IPS-18c (cell line): ENCODE measurements around the gene DYNLT5.
"Not testable (repeated sequence)": the region's sequence is repeated elsewhere in the genome, so short reads cannot be mapped to it uniquely, and the experiment has no call there.

ENCODE experiments used
- H3K4me3 ChIP-seq: 2 replicates; pipeline ENCODE4 v1.7.0; 2013; ENCODE audit warnings: low read depth, mild to moderate bottlenecking, low read length, moderate library complexity; ENCODE audit not compliant: insufficient read depth
- H3K9me3 ChIP-seq: one replicate; pipeline ENCODE4 v1.6.1; 2013; ENCODE audit warnings: mild to moderate bottlenecking, low read length, moderate library complexity; ENCODE audit not compliant: control insufficient read depth, insufficient read depth

Gene DYNLT5, protein sequence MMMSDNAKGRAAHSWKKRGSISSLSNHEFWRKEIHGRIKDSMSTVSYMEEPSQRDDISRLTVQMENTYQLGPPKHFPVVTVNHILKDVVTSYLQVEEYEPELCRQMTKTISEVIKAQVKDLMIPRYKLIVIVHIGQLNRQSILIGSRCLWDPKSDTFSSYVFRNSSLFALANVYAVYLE

DNA sequence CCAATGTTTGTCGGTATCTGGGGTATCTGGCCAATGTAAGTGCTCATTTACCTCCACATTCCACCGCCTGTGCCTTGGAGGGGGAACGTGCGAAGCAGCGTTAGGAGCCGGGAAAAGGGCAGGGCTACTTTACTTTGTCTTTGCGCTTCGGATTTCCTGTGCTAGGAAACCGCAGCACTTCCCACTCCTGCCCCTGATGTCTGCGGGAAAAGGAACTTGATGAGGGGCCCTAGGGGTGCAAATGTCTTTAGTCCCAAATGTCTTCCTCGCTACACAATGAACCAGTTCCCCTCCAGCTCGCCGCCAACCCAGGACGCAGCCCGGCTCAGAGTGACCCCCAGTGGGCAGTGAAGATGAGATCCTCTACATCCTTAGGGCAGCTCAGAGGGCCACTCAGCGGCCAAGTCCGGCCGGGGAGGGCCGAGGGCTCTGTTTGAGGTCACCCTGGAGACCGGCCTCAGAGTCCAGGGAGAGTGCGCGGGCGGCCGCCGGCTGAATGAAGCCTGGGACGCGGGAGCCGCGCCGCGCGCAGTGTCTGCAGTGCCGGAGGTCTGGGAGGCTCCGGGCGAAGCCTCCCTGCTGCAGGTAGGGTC is at the start of gene DYNLT5:
DYNLT5 (plus strand) TSS at position 460 of the 593 bp plus-strand sequence. CDS start 2,200 bp downstream, outside the sequence.
- Histone ChIP-seq H3K9me3 (no peaks in the 10 kb centered on the region), H3K4me3 (peak within 1 kb of the TSS; percentile 57)

DNA sequence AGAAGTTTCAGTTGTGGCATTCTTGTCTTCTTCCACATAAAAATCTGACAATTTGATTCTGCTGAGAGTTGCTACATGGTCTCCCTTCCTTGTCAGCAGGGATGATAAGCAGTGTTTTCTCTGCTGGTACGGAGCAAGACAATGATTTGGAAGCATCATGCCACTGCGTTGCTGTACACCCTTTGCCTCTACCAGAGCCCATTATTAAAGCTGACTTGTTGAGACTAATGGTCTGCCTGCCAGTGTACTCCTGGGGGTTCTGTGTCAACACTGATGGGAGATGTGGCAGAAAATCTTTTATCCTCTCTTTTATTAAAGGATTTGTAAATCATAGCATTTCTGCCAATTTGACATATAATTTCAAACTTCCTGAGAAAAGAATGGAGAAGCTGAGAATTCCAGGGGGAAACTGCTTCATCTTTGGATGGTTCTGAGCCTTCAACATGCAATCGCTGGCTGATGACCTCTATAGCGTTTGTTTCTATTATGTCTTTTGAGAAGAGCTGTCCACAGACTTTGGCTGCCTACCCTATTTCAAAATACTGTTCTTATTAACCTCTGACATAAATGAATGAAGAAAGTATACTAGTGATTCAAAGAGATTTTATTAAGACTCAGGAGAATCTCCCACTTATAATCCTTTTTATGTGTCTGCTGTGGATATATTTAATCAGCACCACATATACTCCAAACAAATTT is 47.9 kb upstream of the DYNLT5 start:
- no peaks in the 10 kb centered on the region for H3K9me3 ChIP-seq
- H3K4me3 ChIP-seq: no peak overlapping the region

DNA sequence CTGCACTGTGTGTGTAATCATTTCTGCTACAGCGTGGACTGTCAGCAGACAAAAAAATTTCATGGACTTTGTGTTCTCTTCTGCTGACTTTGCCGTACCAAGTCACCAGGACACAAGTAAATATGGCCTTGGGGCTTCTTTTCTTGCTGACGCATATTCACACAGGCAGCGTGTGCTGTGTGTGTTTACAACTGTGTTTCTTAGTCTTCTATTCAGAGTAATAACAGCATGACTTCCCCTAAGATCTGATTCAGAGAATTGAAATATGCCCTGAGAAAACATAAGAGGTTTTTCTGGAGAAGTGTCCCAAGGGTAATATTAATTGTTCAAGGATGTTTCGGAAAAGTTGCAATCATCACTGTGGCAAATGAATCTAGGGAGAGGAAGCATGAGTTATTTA is 47.1 kb upstream of the DYNLT5 start:
- Histone ChIP-seq H3K9me3 (no peaks in the 10 kb centered on the region), H3K4me3 (no peak overlapping the region)

DNA sequence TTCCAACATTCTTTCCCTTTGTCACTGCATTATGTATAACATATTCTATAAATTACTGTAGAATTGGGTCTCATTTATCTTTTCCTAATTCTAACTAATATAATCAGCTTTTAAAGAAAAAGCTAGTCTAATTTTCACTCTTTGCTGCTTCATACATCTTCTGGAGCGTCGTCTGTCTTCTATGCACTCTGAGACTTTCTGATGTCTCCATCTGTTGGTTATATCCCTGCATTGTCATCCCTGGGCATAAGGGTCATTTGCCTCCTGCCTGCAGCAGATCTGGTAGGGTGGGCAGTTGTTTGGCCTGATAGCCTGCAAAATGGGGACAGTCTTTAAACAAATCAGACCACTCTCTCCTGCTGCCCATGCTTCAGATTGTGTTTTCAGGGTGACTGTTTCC is 40.8 kb upstream of the DYNLT5 start:
- Histone ChIP-seq H3K4me3 (no peak overlapping the region), H3K9me3 (no peaks in the 10 kb centered on the region)

DNA sequence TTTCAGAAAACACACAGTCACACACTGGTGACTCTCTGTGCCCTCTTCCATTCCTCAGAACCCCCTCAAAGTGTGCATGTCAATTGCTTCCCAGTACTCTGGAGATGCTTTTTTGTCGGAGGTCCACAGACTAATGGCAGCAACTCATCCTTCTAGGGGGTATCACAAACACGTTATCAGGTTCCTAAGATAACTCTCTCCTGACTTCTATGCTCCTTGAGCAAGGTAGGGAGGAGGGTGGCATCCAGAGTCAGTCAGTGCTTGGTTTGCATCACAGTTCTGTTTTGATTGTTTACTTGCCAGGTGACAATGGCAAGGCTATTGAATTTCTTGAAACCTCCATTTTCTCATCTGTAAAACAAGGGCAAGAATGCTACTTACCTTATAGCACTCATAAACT is 39.4 kb upstream of the DYNLT5 start:
- no peak overlapping the region for H3K4me3 ChIP-seq
- H3K9me3 ChIP-seq: no peaks in the 10 kb centered on the region

DNA sequence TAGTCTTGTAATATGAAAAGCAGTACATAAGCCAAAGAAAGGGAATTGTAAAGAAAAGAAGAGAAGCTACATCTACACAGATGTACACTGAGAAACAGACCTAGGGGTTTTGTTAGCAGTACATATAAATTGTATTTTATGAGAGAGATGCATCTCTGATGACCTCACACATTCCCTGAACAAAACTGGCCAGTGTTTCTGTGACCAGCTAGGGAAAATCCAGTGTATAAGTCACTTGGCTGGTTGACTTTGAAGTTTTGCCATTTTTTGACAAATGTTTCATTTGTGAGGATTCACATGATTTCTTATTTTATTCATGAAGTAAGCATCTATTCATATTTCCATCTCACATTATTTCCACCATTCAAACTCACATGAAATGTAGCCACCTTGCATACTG is 28.3 kb upstream of the DYNLT5 start:
- Histone ChIP-seq H3K9me3 (no peaks in the 10 kb centered on the region), H3K4me3 (no peak overlapping the region)

DNA sequence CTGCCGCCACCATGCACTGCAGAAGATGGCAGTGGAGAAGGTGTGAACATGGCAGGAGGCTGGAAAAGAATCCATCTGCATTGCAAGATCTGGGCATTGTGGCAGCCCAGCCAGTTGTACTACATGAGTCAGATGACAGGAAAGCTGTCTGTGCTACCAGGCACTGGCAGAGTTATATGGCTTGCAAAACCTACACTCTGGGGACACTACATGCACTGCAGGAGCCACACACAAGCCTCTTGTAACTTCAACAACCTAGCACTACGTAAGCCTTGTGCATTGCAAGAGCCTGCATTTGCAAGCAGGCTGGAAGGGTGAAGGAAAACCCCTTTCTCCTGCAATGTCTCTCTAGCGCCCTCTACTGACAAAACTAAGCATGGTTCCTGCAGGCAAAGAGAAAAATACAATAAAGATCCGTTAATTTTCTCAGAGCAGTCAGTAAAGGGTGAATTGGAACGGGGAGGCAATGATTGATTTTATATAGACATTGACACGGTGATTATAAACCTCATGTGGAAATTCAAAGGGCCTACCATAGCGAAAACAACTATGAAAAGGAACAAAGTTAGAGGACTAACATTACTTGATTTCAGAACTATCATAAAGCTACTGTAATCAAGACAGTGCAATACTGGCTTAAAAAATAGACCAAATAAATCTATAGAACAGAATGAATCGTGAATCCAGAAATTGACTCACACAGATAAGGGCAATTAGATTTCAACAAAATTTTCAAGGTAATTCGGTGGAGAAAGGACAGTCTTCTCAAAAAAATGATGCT is 26.2 kb upstream of the DYNLT5 start:
- Histone ChIP-seq H3K4me3 (no peak overlapping the region), H3K9me3 (no peaks in the 10 kb centered on the region)

DNA sequence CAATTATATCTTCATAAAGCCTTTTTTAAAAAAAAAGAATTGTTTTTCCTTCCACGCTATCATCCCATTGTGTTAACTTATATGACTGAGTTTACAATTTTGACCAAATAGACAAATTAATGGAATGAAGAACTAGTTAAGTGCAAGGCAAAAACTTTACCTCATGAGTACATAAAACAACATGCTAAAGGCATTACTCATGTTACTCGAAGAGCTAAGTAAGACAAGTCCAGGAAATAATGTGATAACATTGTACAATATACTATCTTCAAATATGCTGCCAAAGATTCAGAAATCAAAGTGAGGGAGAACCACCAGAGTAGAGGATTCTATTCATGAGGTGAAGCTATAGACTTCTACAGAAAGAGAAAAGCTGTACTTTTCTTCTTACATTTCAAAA is 24.2 kb upstream of the DYNLT5 start:
- Histone ChIP-seq H3K9me3 (no peaks in the 10 kb centered on the region), H3K4me3 (no peak overlapping the region)

DNA sequence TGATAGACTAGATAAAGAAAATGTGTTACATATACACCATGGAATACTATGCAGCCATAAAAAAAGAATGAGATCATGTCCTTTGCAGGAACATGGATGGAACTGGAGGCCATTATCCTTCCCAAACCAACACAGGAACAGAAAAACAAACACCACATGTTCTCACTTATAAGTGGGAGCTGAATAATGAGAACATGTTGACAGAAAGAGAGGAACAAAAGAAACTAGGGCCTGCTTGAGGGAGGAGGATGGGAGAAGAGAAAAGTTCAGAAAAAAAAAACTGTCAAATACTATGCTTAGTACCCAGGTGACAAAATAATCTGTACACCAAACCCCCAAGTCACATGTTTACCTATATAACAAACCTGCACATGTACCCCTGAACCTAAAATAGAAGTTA is 23.5 kb upstream of the DYNLT5 start:
- H3K9me3 ChIP-seq, H3K4me3 ChIP-seq: not testable (repeated sequence)

DNA sequence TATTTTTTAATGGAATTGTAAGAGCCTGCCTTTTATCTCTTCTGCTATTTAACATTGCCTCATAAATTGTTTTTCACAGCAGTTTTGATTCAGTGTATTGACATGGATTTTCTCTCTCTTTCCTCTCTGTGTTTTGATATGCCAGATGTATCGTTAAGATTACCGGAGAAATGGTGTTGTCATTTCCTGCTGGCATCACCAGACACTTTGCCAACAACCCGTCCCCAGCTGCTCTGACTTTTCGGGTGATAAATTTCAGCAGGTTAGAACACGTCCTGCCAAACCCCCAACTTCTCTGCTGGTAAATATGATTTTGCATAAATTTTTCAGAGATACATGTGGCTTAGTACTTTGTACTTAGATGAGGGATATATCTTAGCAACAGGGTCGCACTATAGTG is 23.1 kb upstream of the DYNLT5 start:
- Histone ChIP-seq H3K9me3 (no peaks in the 10 kb centered on the region), H3K4me3 (no peak overlapping the region)

DNA sequence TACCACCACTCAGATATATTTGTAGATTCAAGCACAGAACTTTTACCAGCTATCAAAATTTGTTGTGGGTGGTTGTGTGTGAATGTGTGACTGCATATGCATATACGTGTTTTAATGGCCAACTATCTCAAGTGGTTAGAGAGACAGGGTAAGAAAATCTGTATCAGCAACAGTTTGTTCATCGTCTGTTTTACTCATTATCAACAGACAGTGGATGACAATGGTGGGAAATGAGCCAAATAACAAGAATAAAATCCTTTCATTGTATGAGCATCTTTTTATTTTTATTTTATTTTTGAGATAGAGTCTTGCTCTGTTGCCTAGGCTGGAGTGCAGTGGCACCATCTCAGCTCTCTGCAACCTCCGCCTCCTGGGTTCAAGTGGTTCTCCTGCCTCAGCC is 22.7 kb upstream of the DYNLT5 start:
- H3K9me3 ChIP-seq: no peaks in the 10 kb centered on the region
- H3K4me3 ChIP-seq: no peak overlapping the region

DNA sequence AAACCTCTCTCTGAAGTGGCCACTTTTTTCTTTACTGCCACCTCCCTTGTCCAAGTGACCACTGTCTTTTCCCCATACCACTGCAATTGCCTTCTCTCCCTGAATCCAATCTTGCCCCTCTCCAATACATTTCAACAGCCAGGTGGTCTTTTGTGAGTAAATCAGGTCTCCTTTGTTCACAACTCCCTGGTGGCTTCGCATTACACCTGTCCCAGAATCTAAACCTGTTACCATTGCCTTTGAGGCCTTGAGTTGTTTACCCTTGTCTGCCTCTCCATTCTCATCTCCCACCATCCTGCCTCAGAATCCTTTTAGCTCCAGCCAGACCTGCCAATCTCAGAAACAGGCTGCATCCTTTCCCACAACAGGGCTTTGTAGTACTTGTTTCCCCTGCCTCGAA is 21.8 kb upstream of the DYNLT5 start:
- H3K4me3 ChIP-seq: no peak overlapping the region
- H3K9me3 ChIP-seq: no peaks in the 10 kb centered on the region

DNA sequence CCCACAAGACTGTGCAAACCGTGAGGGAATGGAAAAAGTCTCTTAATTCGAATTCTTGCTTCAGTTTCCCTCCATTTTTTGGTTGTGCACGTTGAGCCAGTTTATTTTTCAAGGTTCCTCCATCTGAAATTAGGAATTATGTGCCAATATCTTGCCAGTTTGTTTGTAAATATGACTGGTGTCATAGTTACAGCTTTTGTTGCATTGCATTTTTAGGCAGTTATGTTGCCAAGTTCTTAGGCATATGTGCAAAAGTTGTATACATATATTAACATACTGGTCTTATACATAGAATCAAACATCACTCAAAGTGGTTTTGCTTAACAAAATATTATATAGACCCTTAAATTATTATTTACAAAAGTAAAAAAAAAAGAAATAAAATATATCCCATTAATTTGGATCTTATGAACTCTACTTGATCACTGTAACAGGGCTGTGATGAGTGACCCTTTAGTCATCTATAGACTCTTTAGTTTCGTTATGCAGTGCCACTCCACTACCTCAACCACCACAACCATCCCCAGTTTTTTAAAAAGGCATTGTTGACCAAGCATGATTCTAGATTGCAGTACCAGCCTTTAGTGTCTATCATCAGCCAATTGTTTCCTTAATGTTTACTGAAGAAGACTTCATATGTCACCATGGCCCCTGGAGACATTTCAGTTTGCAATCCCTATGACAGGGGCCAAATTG is 20.9 kb upstream of the DYNLT5 start:
- no peak overlapping the region for H3K4me3 ChIP-seq
- H3K9me3 ChIP-seq: no peaks in the 10 kb centered on the region

DNA sequence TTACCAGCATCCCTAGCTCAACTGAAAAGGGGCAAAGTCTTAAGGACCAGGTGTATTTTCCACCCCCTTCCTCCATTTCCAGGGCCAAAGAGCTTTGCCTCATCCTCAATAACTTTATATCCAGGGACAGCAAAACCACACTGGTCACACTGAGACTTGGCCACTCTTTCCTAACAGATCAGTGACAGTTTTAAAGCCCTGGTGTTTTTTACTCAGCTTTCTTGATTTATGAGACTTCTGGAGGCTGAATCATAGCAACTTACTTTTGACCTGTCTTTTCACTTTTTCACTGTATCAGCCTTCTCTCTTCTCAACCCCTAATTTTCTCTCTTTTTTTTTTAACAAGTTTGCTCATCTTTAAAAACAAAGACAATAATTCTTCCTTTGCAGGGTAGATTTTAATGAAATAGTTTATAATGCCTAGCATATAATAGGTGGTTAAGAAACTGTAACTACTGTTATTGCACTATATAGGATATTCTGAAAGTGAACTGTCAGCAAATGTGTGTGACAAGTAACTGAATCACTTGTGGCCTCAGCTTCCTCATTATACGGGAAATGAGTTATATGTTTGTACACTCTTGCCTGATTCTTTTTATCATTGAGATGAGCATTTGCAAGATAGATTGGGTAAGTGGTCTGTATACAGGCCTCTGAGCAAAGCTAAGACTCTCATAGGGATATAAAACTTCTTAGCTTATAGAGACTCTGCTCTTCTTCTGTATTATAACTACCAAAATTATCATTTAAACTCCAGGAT is 19.7 kb upstream of the DYNLT5 start:
- Histone ChIP-seq H3K9me3 (no peaks in the 10 kb centered on the region), H3K4me3 (no peak overlapping the region)

DNA sequence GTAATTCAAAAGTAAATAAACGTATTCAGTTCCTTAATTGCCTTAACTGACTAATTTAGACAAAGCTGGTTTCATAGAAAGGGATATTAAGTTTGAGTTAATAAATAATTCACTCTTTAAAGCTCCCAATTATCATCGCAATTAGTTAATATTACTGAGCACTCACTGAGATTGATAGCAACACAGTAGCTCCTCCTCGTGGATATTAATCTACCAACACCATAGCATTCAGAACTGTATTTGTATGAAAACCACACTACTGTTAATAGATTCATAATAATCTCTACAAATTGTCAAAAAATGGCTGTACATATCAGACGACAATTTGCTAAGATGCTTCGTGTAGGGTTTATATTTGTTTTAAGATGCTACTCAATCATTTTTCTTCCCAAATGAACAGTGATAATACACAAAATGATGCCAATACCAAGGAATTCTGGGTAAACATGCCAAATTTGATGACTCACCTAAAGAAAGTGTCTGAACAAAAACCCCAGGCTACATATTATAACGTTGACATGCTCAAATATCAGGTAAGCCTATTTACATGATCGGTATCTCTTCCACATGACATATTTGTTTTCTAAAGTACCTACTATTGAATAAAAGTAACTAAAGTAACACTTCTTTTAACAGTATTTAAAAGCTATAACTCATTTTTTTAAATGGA is 18.8 kb upstream of the DYNLT5 start:
- Histone ChIP-seq H3K9me3 (no peaks in the 10 kb centered on the region), H3K4me3 (no peak overlapping the region)

DNA sequence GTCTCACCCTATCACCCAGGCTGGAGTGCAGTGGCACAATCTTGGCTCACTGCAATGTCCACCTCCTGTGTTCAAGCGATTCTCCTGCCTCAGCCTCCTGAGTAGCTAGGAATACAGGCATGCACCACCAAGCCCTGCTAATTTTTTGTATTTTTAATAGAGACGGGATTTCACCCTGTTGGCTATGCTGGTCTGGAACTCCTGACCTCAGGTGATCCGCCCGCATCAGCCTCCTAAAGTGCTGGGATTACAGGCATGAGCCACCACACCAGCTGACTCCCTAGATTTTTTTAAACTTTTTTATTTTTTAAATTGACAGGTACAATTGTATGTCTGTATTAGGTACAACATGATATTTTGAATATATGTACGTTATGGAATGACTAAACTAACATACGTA is 17.7 kb upstream of the DYNLT5 start:
- H3K4me3 ChIP-seq, H3K9me3 ChIP-seq: not testable (repeated sequence)
